Loucy (cell line): ENCODE measurements around the gene SLC35F3.

Experiments used
- CTCF ChIP-seq: fragments of 200-600 bp; sonication (generic); conservative IDR thresholded peaks from 2 replicates; pipeline ENCODE4 v1.5.1; 2014; ENCODE audit warnings: mild to moderate bottlenecking, antibody characterized with exemption, low read length
- EZH2phosphoT487 ChIP-seq: fragments of 200-600 bp; IDR thresholded peaks from 2 replicates; pipeline ENCODE4 v1.6.1; 2018; ENCODE audit warnings: antibody characterized with exemption, mild to moderate bottlenecking, moderate library complexity, borderline replicate concordance

DNA sequence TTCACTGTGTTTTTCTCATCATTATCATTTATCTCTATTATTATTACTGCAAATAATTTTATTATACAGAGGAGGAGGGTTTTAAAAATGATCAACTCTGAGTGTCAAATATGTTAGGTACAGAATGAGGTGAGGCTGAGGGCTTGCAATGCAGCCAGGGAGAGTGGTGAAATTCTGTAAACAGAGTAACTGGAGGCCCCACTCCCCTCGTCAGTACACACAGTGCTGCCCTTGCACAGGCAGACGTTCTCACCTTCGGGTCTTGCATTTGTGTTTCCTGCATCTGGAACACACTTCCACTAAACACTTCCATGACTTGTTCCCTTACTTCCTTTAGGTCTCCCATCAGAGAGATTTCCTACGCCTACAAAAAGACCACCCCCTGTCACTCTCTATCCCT, 444.5 kb downstream of the SLC35F3 start:
- TF ChIP-seq CTCF (no peak), EZH2phosphoT487 (no peak)
